HFFc6 (cell line): ENCODE measurements around the gene ABCG5. TPM values are rescaled to one million over a fixed set of nuclear protein-coding genes. Genes with fewer than 3 reads are reported as not detected.

ENCODE experiments used
- DNase-seq: peaks from one replicate; pipeline ENCODE4 v3.0.0-alpha.2; 2018
- H3K27ac Mint-ChIP-seq: 2 replicates; pipeline ENCODE4 v1.8.0; 2020; ENCODE audit warnings: mild to moderate bottlenecking, mixed read lengths
- H3K27me3 Mint-ChIP-seq: 2 replicates; pipeline ENCODE4 v1.8.0; 2021; ENCODE audit warnings: mild to moderate bottlenecking, moderate library complexity, mixed read lengths; ENCODE audit not compliant: insufficient read depth
- H3K36me3 Mint-ChIP-seq: 2 replicates; pipeline ENCODE4 v1.8.0; 2021; ENCODE audit warnings: low read depth, mixed read lengths
- H3K4me1 Mint-ChIP-seq: 2 replicates; pipeline ENCODE4 v1.8.0; 2020; ENCODE audit warnings: low read depth, mixed read lengths
- H3K4me3 Mint-ChIP-seq: 2 replicates; pipeline ENCODE4 v1.8.0; 2020; ENCODE audit warnings: mild to moderate bottlenecking, moderate library complexity, mixed read lengths
- H3K9me3 Mint-ChIP-seq: 2 replicates; pipeline ENCODE4 v1.8.0; 2020; ENCODE audit warnings: mild to moderate bottlenecking, mixed read lengths
- CTCF ChIP-seq: fragments of 200-600 bp; sonication (generic); IDR thresholded peaks from 2 replicates; pipeline ENCODE4 v1.5.0; 2021; ENCODE audit warnings: antibody characterized with exemption, mild to moderate bottlenecking
- total RNA-seq, 6 experiments: library from RNA; stranded (reverse); fragmentation: NEBNext Ultra II Directional; extraction: Animal tissue kit (Norgen Biotek cat#: 25700); gene quantifications; 2 replicates in 1 of 6; 3 replicates in 5 of 6; pipeline ENCODE4 v1.2.3, GENCODE V29; 2021

ABCG5 gene
- total RNA-seq, 6 experiments from 2014 or later = not detected

GRCh38 chr2:43851011-43851980, 12.7 kb upstream of the ABCG5 start:
- no peaks in the 10 kb centered on the region for H3K36me3 Mint-ChIP-seq
- no peak for DNase-seq

GRCh38 chr2:43848214-43848613, 9.6 kb upstream of the ABCG5 start:
- H3K9me3 Mint-ChIP-seq = no peaks in the 10 kb centered on the region
- no peak overlapping the region for H3K27ac Mint-ChIP-seq
- peak; percentile 13 for DNase-seq
- H3K27me3 Mint-ChIP-seq = peaks cover 42% of the 10 kb centered on the region
- H3K36me3 Mint-ChIP-seq = no peaks in the 10 kb centered on the region
- TF ChIP-seq CTCF = no peak
- no peak overlapping the region for H3K4me3 Mint-ChIP-seq
- no peaks in the 10 kb centered on the region for H3K4me1 Mint-ChIP-seq

More at GRCh38 chr2:43851011-43851980, 12.7 kb upstream of the ABCG5 start:
- Mint-ChIP-seq H3K27me3 (peaks cover 51% of the 10 kb centered on the region), H3K9me3 (no peaks in the 10 kb centered on the region), H3K4me3 (no peak overlapping the region), H3K4me1 (no peaks in the 10 kb centered on the region), H3K27ac (no peak overlapping the region)
- no peak for TF ChIP-seq CTCF

- TF ChIP-seq CTCF = no peak
- Mint-ChIP-seq H3K27ac (no peak overlapping the region), H3K36me3 (no peaks in the 10 kb centered on the region), H3K9me3 (no peaks in the 10 kb centered on the region), H3K4me3 (no peak overlapping the region), H3K4me1 (no peaks in the 10 kb centered on the region), H3K27me3 (peaks cover 30% of the 10 kb centered on the region)
- DNase-seq = no peak
These were observed 7.6 kb upstream of the ABCG5 start for GRCh38 chr2:43846140-43846793.

GRCh38 chr2:43845181-43845580, 6.5 kb upstream of the ABCG5 start:
- Mint-ChIP-seq H3K4me1 (no peaks in the 10 kb centered on the region), H3K4me3 (no peak overlapping the region), H3K36me3 (no peaks in the 10 kb centered on the region), H3K27ac (no peak overlapping the region), H3K9me3 (no peaks in the 10 kb centered on the region), H3K27me3 (peaks cover 34% of the 10 kb centered on the region)
- DNase-seq = no peak
- no peak for TF ChIP-seq CTCF

- Mint-ChIP-seq H3K4me3 (no peak overlapping the region), H3K27ac (no peak overlapping the region), H3K4me1 (no peaks in the 10 kb centered on the region), H3K9me3 (no peaks in the 10 kb centered on the region), H3K36me3 (no peaks in the 10 kb centered on the region), H3K27me3 (peaks cover 20% of the 10 kb centered on the region)
- no peak for DNase-seq
- no peak for TF ChIP-seq CTCF
These were observed 4.2 kb upstream of the ABCG5 start for GRCh38 chr2:43842866-43843226.
